ENCODE measurements around the gene C2orf68.

DNA sequence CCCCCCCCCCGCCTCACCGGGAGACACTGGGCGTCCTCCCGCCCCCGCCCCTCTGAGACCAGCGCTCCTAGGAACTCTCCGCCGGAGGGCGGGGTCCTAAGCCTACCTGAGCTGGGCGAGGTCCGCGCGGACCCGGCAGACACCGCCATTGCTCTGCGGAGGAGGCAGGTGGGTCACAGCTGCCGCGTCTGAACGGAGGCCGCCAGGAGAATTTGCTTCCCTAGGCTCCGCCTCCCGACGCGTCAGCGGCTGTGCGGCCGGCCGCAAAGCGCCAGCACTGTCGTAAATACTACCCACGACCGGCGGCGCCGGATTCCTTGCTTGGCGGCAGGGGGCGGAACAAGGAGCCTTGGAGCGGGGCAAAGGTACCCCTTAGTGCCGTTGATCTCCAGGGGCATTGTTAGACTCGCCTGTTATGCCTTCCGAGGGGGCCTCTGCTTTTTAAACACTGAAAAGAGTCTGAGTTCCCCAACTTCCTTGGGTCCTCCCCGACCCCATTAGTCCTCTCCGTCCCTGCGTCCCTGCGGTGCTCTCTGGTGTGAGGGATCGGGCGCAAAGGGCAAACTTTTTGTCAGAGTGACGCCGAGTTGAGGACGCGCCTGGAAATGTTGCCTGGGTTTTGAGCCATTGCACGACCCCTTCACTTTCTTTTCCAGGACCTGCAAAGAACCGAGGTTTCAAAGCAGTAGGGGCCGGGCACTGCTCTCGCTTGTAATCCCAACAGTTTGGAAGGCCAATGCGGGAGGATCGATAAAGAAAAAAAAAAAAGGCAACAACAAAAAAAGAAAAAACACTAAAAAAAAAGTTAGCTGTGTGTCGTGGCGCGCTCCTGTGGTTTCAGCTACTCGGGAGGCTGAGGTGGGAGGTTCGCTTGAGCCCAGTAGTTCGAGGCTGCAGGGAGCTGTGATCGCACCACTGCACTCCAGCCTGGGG, 50.3 kb downstream of the C2orf68 start, which contains the start of gene GGCX:
- TF ChIP-seq, protein P1, sequence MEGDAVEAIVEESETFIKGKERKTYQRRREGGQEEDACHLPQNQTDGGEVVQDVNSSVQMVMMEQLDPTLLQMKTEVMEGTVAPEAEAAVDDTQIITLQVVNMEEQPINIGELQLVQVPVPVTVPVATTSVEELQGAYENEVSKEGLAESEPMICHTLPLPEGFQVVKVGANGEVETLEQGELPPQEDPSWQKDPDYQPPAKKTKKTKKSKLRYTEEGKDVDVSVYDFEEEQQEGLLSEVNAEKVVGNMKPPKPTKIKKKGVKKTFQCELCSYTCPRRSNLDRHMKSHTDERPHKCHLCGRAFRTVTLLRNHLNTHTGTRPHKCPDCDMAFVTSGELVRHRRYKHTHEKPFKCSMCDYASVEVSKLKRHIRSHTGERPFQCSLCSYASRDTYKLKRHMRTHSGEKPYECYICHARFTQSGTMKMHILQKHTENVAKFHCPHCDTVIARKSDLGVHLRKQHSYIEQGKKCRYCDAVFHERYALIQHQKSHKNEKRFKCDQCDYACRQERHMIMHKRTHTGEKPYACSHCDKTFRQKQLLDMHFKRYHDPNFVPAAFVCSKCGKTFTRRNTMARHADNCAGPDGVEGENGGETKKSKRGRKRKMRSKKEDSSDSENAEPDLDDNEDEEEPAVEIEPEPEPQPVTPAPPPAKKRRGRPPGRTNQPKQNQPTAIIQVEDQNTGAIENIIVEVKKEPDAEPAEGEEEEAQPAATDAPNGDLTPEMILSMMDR (optimal IDR thresholded peaks at IDR 0.05 in 1 of 3, IDR thresholded peaks at IDR 0.05 in 1 of 3, conservative IDR thresholded peaks at IDR 0.05 in 1 of 3; ENCODE audit: extremely low read depth in 1 of 3, insufficient read depth in 2 of 3, low read length in 3 of 3) = peak in 1 of 3 experiments; percentile 11
- TF ChIP-seq EZH2 (IDR thresholded peaks at IDR 0.05; ENCODE audit: low read length) = no peak

All from keratinocyte (primary cell).